Uterus (tissue), 4 donors: ENCODE measurements around the gene MYH15. TPM values are rescaled to one million over a fixed set of nuclear protein-coding genes. Genes with fewer than 3 reads are reported as not detected.

Experiments used
- DNase-seq, 2 donors: peaks; one replicate each; pipeline ENCODE4 v3.0.0-alpha.2; 2019 to 2020
- H3K27ac ChIP-seq, 2 donors: fragments of 200-600 bp; sonication (generic); 1 replicate in 1 of 2; 2 replicates in 1 of 2; pipeline ENCODE4 v1.5.1; 2016 to 2018
- H3K27me3 ChIP-seq, 2 donors: fragments of 200-600 bp; sonication (generic); one replicate each; pipeline ENCODE4 v1.5.1; 2018 to 2019; ENCODE audit warnings: control low read depth in 1 of 2
- H3K36me3 ChIP-seq, 2 donors: fragments of 200-600 bp; sonication (generic); one replicate each; pipeline ENCODE4 v1.5.1; 2019; ENCODE audit warnings: control low read depth in 1 of 2
- H3K4me1 ChIP-seq, 2 donors: fragments of 200-600 bp; sonication (generic); one replicate each; pipeline ENCODE4 v1.5.1; 2018 to 2019; ENCODE audit warnings: control low read depth in 1 of 2
- H3K4me3 ChIP-seq, 2 donors: fragments of 200-600 bp; sonication (generic); 1 replicate in 1 of 2; 2 replicates in 1 of 2; pipeline ENCODE4 v1.5.1; 2018 to 2019; ENCODE audit warnings: mild to moderate bottlenecking in 1 of 2
- H3K9me3 ChIP-seq, 2 donors: fragments of 200-600 bp; sonication (generic); one replicate each; pipeline ENCODE4 v1.5.1; 2019; ENCODE audit warnings: control low read depth in 1 of 2
- CTCF ChIP-seq, 4 experiments: fragments of 200-600 bp in 2 of 4; fragments of 450-650 bp in 2 of 4; sonication (generic) in 2 of 4; IDR thresholded peaks; one replicate each; pipeline ENCODE4 v1.5.1; 2016 to 2019; ENCODE audit warnings: antibody characterized with exemption in 4 of 4, mild to moderate bottlenecking in 2 of 4, moderate library complexity in 1 of 4
- POLR2A ChIP-seq, 2 donors: fragments of 450-650 bp; IDR thresholded peaks; one replicate each; pipeline ENCODE4 v1.6.1; 2016; ENCODE audit warnings: antibody characterized with exemption in 2 of 2, mild to moderate bottlenecking in 1 of 2, moderate library complexity in 1 of 2
- intact Hi-C: fragments of 100-400 bp; cut with DNase I; formaldehyde crosslinking; loops from one replicate; pipeline ENCODE4 v1.15.1; 2023; ENCODE audit warnings: low total_unique reads
- total RNA-seq, 4 donors: library from RNA; depleted of rRNA in 3 of 4; stranded (reverse); fragments of >200 nt in 3 of 4; gene quantifications; one replicate each; pipeline versions ENCODE4 v1.1.0 to v1.2.4, GENCODE V29; 2014 to 2023
- donor health status: DM: yes; HTN: yes; CAD: no.

Gene MYH15
- total RNA-seq, 4 donors from 2014 or later: 0.12 to 0.62 TPM; not detected in 2

GRCh38 chr3:108552267-108553159 lies 42.1 kb upstream of the MYH15 start:
- Histone ChIP-seq H3K27ac (no peak overlapping the region), H3K36me3 (no peaks in the 10 kb centered on the region), H3K9me3 (no peaks in the 10 kb centered on the region), H3K4me1 (no peaks in the 10 kb centered on the region), H3K27me3 (no peaks in the 10 kb centered on the region), H3K4me3 (no peak overlapping the region)
- peak; percentile 45 to 65 (median 50) for TF ChIP-seq CTCF (IDR thresholded peaks at IDR 0.05)
- TF ChIP-seq POLR2A (IDR thresholded peaks at IDR 0.05): no peak
- no peak for DNase-seq
- intact Hi-C loops: loop anchor here (10.0 kb wide), 1 partner anchor 58 kb away; no protein-coding TSS in a partner anchor

- TF ChIP-seq CTCF (IDR thresholded peaks at IDR 0.05): no peak
- Histone ChIP-seq H3K27me3 (no peaks in the 10 kb centered on the region), H3K36me3 (no peaks in the 10 kb centered on the region), H3K4me3 (no peak overlapping the region), H3K9me3 (no peaks in the 10 kb centered on the region), H3K4me1 (no peaks in the 10 kb centered on the region), H3K27ac (no peak overlapping the region)
- intact Hi-C loops: no loop called here
- no peak for DNase-seq
These were observed 38.5 kb upstream of the MYH15 start for GRCh38 chr3:108548886-108549285.

- Histone ChIP-seq H3K9me3 (no peaks in the 10 kb centered on the region), H3K36me3 (no peaks in the 10 kb centered on the region), H3K27me3 (no peaks in the 10 kb centered on the region), H3K4me3 (no peak overlapping the region), H3K4me1 (no peaks in the 10 kb centered on the region), H3K27ac (no peak overlapping the region)
- TF ChIP-seq POLR2A (IDR thresholded peaks at IDR 0.05): no peak
- no peak for TF ChIP-seq CTCF (IDR thresholded peaks at IDR 0.05)
- intact Hi-C loops: no loop called here
- no peak for DNase-seq
These were observed 37.9 kb upstream of the MYH15 start for GRCh38 chr3:108548304-108548703.

GRCh38 chr3:108546692-108547091 lies 36.3 kb upstream of the MYH15 start:
- H3K4me3 ChIP-seq: no peak overlapping the region
- H3K27ac ChIP-seq: no peak overlapping the region
- H3K27me3 ChIP-seq: no peaks in the 10 kb centered on the region
- TF ChIP-seq CTCF (IDR thresholded peaks at IDR 0.05) (no peak), POLR2A (IDR thresholded peaks at IDR 0.05) (no peak)
- no peaks in the 10 kb centered on the region for H3K9me3 ChIP-seq
- intact Hi-C loops: no loop called here
- no peaks in the 10 kb centered on the region for H3K36me3 ChIP-seq
- no peak for DNase-seq
- no peaks in the 10 kb centered on the region for H3K4me1 ChIP-seq

GRCh38 chr3:108546247-108546646 lies 35.9 kb upstream of the MYH15 start:
- Histone ChIP-seq H3K36me3 (no peaks in the 10 kb centered on the region), H3K27ac (no peak overlapping the region), H3K4me3 (no peak overlapping the region), H3K4me1 (no peaks in the 10 kb centered on the region), H3K27me3 (no peaks in the 10 kb centered on the region), H3K9me3 (no peaks in the 10 kb centered on the region)
- intact Hi-C loops: no loop called here
- DNase-seq: no peak
- TF ChIP-seq POLR2A (IDR thresholded peaks at IDR 0.05): no peak
- no peak for TF ChIP-seq CTCF (IDR thresholded peaks at IDR 0.05)
